ENCODE results near the gene BBS9.
"Not testable (repeated sequence)": the region's sequence is repeated elsewhere in the genome, so short reads cannot be mapped to it uniquely, and the experiment has no call there.

The BBS9 gene

DNA sequence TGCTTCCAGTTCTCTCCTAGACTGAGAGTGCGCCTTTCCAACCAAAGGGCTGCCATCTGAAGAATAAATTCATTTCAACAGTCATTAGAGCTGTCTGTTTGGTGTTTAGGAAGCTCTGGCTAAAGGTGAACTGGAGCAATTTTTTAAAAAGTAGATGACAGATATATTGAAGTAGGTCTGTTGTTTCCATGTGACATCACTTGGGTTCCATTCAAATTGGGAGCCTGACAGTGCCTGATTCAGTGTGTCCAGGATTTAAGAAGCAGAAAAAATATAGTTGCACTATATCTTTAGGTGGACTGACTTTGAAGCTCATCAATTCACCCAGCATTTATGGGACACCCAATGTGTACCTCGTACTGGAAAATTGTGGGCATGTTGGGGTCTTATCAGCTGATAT is 367.7 kb downstream of the BBS9 start:
- DNase-seq (ENCODE audit: low read depth) = no peak

DNA sequence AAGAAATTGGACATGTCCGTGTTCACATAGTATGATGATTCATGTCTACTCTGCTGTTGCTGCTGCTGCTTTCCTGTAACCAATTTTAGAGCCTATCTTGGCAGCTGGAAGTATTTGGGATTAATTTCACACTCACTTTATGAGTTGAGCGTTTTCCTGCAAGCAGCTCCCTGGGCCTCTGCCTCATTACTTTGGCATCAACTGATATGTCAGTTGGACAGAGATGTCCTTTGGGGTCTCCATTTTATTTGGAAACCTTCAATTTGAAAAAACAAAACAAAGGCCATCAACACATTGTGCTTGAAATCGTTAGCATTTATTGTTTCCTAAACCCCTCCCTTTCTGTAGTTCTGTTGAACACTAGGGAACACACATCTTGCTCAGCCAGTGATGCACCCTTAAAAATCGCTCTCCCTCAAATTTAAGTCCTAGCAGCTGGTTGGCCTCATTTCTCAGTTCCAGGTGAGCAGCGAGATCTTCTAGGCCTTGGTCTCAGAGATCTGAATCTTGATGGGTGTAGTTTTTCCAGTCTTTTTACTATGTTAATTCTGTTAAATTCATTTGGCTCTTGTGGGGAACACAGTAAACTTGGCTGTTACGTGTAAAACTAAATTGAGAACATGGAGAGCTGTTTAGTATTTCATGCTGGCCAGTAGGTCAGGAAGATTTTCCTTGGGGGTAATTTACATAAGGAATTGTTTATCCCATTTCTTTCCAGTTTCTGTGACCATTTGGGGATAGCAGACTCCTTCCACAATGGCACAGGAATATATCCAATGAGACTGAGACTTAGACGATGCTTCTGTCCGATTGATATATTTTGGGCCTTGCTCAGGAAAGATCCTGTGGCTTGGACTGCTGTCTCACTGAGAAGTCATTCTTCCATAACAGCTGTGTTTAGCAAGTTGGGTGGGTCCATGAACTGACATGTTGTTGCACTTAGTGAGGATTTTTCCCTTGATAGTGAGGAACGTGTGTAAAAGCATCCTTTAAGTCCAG is 371.6 kb downstream of the BBS9 start:
- DNase-seq (ENCODE audit: low read depth) = no peak

DNA sequence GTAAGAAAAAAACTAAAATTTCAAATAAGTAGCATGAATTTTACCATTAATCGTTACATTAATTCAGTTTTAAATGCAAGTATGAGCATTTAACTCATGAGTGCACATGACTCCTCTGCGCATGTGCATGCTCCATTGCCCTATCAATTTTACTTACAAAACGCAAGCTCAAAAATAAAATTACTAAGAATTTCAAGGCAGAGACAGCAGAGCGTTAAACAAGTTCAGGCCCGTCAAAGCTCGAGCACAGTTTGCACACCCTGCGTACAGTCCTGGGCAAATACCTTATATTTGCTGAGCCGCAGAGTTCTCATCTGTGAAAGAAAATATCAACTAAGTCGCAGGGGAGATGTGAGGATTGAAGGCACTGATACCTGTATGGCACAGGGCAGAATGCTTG is 373.6 kb downstream of the BBS9 start:
- DNase-seq (ENCODE audit: low read depth) = no peak

DNA sequence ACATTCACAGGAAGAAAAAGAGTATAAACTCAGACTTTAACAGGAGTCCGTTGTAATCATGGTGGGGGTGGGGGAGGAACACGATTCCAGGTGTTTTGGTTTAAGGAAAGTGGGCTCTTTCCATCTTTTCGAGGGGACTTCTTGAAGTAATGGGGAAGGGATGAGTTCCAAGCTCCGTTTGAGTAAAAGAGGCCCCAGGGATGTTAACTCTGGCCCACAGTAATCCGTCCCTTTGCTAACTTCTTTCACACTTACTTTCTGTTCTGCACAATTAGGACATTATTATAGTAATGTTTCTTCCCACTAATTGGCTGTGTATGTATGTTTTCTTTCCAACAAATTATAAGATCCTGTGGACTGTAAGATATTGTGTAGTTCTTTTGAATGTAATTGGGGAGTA is 374.4 kb downstream of the BBS9 start:
- DNase-seq (ENCODE audit: low read depth) = no peak

DNA sequence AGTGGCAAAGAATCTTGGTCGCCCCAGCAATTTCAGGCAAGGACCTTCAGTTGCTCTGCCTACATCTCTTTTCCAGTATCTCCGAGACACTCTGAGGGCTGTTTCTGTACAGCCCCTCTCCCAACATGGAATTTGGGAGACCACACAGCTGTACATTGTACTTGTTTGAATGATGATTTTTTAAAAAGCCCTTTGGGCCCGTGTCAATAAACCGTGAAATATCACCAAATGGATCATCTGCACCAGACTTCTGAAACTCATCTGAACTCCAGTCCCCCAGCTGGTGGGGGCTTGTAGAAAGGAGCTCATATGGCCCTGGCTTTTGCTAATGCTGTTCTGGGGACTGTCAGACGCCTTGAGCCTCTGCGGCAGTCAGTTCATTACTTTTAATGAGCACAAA is 374.9 kb downstream of the BBS9 start:
- DNase-seq (ENCODE audit: low read depth) = no peak

DNA sequence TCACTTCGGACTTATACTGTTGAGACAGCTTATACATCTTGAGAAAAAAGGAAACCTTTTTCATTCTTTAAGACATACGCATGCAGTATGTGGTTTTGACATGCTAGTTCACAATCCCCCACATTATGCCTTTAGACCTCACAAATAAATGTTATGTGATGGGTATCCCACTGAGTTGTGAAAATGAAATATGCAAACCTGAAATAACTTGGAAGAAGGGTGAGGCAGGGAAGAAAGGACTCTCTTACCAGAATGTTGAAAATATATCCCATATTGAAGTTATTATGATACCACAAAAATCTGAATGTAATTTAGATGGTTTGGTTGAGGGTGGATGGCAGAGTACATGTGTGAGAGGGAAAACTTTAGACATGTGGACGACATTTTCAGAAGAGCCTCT is 379.8 kb downstream of the BBS9 start:
- no peak for DNase-seq (ENCODE audit: low read depth)

DNA sequence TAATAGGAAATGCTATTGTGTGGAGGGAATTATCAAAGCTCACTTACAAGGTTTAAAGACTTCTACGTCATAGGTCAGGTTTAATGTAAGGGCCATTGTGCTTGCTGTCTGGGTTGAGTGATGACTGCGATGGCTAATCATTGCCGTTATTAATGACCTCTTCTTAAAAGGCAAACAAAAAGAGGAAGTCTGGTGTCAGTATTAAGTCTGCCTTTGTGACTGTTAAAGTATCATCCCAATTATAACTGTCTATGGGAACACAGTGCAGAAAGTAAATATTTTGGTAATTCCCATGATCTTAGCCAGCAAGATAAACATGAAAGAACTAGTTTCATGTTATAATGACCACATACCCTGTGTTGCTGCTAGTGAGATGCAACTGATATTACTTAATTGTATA is 382.4 kb downstream of the BBS9 start:
- DNase-seq (ENCODE audit: low read depth) = no peak

DNA sequence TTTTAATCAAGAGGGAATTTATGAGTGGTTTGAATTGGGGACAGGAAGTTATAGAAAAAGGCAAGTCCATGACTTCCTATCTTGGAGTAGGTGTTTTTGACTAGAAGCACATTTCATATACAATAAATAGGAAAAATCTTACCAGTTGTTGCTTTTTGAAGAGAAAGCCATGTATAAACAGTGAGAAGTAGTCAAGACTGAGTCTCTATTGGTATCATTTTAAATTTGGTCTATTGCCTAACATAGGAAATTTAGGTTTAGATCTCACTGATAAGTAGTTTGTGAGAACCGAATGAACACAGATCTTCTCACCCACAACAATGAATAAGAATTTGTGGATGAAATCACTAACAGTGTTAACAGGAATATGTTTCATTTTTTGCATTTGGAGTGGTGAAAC is 387.2 kb downstream of the BBS9 start:
- no peak for DNase-seq (ENCODE audit: low read depth)

DNA sequence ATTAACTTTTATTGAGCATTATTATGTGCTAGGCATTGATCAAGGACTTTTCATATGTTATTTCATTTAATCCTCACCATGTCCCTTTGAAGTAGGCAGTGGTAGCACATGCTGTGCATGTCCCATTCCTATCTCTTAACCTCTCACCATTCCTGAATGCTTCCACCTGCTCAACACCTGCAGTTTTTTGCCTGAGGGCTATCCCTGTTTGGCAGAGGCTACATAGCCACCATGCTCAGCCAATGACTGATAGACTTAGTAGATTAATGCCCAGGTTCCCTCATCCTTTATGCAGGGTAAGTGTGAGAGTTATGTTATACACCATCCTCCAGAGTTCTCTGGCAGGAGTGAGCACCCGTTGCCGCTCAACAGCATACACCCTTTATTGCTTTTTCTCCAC is 387.8 kb downstream of the BBS9 start:
- DNase-seq (ENCODE audit: low read depth) = no peak

DNA sequence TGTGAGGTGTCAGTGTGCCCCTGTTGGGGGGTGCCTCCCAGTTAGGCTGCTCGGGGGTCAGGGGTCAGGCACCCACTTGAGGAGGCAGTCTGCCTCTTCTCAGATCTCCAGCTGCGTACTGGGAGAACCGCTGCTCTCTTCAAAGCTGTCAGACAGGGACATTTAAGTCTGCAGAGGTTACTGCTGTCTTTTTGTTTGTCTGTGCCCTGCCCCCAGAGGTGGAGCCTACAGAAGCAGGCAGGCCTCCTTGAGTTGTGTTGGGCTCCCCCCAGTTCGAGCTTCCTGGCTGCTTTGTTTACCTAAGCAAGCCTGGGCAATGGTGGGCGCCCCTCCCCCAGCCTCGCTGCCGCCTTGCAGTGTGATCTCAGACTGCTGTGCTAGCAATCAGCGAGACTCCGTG is 397.6 kb downstream of the BBS9 start:
- not testable (repeated sequence) for DNase-seq (ENCODE audit: low read depth)

DNA sequence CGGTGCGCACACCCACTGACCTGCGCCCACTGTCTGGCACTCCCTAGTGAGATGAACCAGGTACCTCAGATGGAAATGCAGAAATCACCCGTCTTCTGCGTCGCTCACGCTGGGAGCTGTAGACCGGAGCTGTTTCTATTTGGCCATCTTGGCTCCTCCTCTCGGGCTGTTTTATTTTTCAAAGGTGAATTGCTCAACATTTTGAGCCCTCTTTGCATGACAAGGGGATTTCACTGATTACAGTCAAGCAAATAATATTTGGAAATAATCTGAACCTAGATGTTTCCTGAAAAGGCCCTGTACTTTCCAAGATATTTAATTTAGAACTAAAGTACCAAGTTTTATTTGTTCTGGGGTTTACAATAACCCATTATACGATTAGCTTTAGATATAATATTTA is 398.2 kb downstream of the BBS9 start:
- DNase-seq (ENCODE audit: low read depth) = not testable (repeated sequence)

DNA sequence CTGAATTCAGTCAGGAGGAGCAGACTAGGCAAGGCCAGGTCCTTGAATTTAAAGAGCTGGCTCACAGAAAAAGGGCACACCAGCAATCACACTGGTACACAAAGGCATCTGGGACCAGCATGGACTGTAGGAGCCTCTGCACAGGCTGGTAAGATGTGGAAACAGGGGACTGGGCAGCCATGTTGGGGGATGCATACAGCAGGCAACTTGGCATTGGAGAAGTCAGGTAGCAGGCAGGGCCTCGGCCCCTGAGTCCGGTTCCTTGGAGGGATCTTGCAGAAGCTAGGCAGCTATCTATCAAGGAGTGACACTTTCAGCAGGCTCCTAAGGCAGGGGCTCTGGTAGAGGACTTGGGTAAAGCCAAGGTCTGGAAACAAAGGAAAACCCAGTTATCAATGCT is 399.7 kb downstream of the BBS9 start:
- no peak for DNase-seq (ENCODE audit: low read depth)

DNA sequence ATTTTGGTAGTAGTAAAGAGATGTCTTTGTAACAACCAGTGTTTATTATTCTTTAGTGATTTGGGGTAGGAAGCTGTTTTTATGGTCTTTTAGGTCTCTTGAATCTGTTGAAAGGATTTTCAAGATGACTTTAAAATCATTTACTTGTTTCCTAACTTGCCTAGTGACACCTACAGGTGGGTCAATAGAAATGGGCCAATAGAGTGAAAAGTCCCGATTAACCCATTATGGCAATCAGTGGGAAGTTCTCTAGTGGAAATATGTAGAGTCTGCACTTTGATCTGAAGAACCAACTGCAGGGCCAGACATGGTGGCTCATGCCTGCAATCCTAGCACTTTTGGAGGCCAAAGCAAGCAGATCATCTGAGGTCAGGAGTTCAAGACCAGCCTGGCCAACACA is 401.3 kb downstream of the BBS9 start:
- DNase-seq (ENCODE audit: low read depth) = no peak

DNA sequence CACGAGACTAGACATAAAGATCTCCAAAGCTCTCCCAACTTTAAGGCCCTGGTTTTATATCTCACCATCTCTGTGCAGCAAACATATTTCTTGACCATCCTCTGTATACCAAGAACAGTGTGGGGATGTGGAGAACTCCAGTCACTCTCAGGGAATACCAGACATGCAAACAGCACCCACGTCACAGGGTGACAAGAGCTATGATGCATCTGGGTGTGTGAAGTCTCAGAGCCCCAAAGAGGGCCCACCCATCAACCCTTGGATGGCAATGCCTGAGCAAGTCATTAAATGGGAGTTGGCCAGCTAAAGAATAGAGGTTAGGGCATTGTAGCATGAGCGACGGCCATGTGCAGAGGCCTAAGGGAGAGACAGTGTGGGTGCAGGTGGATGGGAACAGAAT is 402.5 kb downstream of the BBS9 start:
- no peak for DNase-seq (ENCODE audit: low read depth)

DNA sequence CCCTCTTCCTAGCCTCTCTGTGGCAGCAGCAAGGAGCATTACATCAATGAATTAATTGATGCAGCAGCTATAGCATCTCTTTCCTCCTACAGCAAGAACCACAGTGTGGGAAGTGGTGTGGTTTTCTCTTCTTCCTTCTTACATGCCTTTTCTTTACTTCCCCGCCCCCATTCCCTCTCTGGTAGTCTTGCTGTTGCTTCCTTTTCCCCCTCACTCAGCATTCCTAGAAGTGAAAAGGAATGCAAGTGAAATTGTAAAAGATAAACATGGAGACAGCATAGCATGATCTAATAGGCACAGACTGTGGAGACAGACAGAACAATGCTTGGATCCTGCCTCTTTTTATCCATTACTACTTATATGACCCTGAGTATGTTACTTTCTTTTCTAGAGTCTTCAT is 405.5 kb downstream of the BBS9 start:
- DNase-seq (ENCODE audit: low read depth) = no peak

DNA sequence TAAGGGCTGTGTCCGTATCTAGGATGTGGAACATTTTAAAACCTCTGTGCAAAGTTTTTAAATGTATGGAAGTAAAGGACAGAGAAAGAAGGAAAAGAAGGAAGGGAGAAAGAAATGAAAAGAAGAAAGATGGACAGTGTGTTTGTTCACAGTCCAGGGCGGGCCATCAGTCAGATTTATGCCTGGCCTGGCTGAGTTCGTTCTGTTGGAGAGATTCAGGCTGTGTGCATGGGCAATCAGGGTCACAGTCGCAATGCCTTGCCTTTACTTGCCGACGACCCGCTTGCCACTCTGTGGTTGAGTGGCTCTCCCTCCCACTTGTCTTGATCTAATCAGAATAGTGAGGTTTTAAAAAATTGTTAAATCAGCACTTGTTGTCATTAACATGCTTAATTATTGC is 406.6 kb downstream of the BBS9 start:
- DNase-seq (ENCODE audit: low read depth) = no peak

DNA sequence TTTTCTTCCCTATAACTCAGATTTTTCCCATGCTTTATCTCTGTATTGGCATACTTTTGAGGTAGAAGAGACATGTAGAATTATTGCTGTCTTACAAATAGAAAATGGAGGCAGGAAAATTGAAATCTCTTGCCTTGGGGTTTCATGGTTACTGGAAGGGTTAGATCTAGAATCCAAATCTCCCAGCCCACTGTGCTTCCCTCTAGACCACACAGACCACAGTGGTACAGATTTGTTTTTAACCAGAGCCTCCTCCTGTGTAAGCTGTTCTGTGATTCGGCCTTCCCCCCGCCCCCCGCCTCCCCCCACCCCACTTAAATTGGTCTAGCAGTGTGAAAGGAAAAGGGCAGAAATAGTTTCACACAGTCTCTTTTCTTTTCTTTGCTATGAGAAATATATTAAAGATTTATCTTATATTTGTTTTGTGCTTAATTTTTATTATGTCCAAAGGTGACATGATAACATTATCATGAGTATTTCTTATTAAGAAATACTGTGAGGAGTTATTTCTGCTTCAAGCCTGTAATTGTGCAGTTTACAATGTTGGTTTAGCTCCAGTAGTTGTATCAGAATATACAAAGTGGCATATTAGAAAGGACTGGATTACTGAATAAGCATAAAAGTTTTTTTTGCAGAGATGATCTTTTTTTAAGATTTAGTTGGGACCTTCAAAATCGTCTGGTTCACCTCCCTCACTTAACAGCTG is 407.2 kb downstream of the BBS9 start:
- no peak for DNase-seq (ENCODE audit: low read depth)

DNA sequence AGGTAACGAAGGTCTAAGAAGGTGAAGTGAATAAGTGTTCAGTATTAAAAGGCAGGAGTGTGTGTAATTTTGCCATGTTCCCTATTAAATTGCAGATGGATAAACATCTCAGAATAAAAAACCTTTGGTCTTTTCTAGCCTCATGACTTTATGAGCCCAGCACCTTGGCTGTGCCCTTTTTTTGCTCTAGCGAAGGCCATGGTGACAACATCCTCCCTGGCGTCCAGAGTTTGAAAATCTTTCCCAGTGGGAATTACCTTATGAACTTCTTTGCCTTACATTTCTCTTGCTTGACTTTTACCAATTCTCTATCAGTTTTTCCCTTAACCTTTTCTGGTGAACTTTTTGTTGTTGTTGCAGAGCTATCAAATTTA is 407.7 kb downstream of the BBS9 start:
- no peak for DNase-seq (ENCODE audit: low read depth)

DNA sequence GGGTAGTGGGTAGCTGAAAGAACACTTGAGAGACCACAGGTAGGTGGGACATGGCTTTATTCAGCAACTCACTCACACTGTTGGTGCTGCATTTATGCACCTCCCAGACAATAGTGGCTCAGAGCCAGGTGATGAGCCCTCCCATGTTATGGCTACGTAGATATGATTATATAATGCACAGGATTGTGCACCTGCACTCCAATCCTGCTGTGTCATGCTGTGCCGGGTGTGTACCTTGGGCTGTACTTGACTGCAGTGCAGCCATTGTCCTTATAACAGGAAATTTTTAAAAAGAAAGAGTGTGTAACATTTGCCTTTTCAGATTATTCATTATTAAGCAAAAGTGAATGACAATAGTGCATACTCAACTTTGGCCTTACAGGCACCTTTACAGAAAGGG is 409.8 kb downstream of the BBS9 start:
- DNase-seq (ENCODE audit: low read depth) = no peak

DNA sequence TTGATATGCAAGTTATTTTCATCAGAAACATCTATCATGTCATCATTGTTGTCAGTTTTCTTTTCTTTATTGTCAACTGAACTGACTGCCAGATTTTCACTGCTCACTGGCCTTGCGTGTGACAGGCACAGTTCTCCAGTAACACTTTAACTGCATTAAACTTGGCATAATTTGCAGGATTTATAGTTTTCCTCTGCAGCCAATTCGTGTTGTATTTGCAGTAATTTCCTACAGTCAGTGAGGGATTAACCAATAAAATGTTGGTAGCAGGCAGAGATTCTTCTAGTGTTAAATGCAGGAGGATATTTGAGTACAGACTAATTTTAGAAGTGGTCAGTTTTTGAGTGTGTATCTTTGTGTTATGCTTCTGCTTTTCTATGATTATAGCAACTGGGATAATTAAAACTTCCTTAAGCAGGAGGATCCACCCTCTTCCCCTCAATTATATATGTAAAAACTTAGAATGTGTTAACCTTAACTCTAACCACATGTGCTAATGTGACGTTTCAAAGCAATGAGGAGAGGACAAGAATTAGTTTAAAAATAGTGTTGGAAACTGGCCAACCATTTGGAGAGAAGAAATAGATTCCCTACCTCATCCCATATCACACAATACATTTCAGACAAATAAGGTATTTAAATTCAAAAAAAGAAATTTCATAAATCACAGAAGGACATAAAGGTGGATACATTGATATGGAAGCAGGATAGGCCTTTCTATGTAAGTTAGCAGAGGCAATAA is 410.5 kb downstream of the BBS9 start:
- DNase-seq (ENCODE audit: low read depth) = no peak

DNA sequence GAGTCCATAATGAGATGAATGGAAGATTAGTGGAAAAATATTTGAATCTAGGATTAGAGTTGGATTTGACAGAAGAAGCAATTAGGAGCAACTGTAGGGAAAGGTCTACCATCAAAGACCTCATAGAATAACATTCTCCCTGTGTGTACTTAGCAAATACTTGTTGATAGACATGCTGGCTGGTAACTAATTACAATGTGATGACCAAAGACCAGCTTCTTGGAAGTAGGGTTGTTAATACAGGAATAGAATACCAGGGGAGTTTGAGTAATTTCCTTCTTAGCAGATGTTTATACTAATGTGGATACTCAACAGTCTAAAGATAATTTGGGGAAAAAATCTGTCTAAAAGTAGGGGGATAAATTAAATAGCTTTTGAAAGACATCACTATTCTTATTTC is 418.5 kb downstream of the BBS9 start:
- no peak for DNase-seq (ENCODE audit: low read depth)

DNA sequence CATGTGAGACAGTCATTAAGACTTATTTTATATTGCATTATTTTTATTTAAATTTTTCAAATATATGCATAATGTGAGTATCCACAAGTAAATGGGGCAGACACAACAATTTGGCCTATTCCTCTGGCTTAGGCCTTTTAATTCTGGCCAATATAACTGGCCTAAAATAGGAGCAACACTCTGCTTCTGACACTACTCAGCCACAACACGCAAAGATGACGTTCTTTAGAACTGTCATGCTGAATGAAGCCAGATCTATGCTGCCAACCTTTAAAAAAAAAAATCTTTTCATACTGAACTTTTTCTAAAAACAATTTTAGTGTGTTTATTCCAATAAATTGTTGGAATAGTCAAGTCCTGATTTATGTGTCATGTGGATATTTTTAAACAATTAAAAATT is 421.0 kb downstream of the BBS9 start:
- no peak for DNase-seq (ENCODE audit: low read depth)

DNA sequence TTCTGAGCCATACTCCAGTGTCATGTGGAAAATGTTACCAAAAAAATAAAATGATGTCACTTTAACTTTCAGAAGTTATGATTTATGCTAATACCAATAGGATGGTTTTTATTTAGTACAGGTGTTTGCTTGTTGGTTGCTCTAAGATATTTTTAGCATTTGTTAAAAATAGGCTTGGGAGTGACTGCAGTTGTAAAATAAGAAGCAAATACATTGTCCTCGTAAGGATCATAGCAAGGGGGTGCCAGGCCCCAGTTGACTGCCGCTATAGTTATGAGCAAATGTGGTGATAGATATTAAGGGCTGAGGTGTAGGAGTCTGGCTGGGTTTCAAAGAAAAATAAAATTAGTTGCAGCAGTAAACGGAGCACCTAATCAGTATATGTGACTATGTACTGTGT is 421.6 kb downstream of the BBS9 start:
- no peak for DNase-seq (ENCODE audit: low read depth)

Data from stimulated activated CD8-positive, alpha-beta memory T cell treated with anti-CD3 and anti-CD28 coated beads, Interleukin-12 subunit alpha, Interleukin-12 subunit beta, amount 100 ng/mL, for 1 hour (primary cell).